ENCODE results near the gene NRIP3. TPM values are rescaled to one million over a fixed set of nuclear protein-coding genes. Genes with fewer than 3 reads are reported as not detected.
A peak's percentile ranks its signal among the peaks of the same experiment; 100 is the strongest.
"Not testable (repeated sequence)": the region's sequence is repeated elsewhere in the genome, so short reads cannot be mapped to it uniquely, and the experiment has no call there.

The NRIP3 gene
- total RNA-seq, 1 donor from 2014 or later = 17.9 TPM

GRCh38 chr11:8971196-8971923 is 32.4 kb downstream of the NRIP3 start:
- DNase-seq = no peak

- DNase-seq = no peak
Measured at GRCh38 chr11:8967184-8967583, 36.6 kb downstream of the NRIP3 start.

GRCh38 chr11:8964324-8965320 is 39.2 kb downstream of the NRIP3 start, which contains the start of gene TMEM9B:
TMEM9B (minus strand) TSS chr11:8964442; CDS start chr11:8964313, 129 bp downstream.
- peak; percentile 86 for DNase-seq

- peak; percentile 86 for DNase-seq
Measured at GRCh38 chr11:8963569-8964323, 40.1 kb downstream of the NRIP3 start.

GRCh38 chr11:8962841-8963240 is 41.0 kb downstream of the NRIP3 start:
- DNase-seq = no peak

GRCh38 chr11:8961401-8961800 is 42.4 kb downstream of the NRIP3 start:
- no peak for DNase-seq

GRCh38 chr11:8959546-8960166 is 44.1 kb downstream of the NRIP3 start:
- DNase-seq = no peak

- DNase-seq = no peak
Measured at GRCh38 chr11:8956860-8957259, 46.9 kb downstream of the NRIP3 start.

- no peak for DNase-seq
Measured at GRCh38 chr11:8948886-8949285, 54.9 kb downstream of the NRIP3 start.

- DNase-seq = no peak
Measured at GRCh38 chr11:8947230-8947943, 56.4 kb downstream of the NRIP3 start.

- no peak for DNase-seq
Measured at GRCh38 chr11:8942518-8943066, 61.2 kb downstream of the NRIP3 start, which contains the start of gene ASCL3. ASCL3 (minus strand) TSS chr11:8943016; CDS start chr11:8938161, 4,855 bp downstream.

- DNase-seq = no peak
Measured at GRCh38 chr11:8941341-8942103, 62.3 kb downstream of the NRIP3 start.

GRCh38 chr11:8937659-8938058 is 66.1 kb downstream of the NRIP3 start:
- no peak for DNase-seq

- DNase-seq = no peak
Measured at GRCh38 chr11:8937159-8937558, 66.6 kb downstream of the NRIP3 start.

- DNase-seq = not testable (repeated sequence)
Measured at GRCh38 chr11:8935789-8936188, 68.0 kb downstream of the NRIP3 start.

GRCh38 chr11:8934742-8935488 is 68.9 kb downstream of the NRIP3 start:
- no peak for DNase-seq

- no peak for DNase-seq
Measured at GRCh38 chr11:8933931-8934330, 69.9 kb downstream of the NRIP3 start.

- no peak for DNase-seq
Measured at GRCh38 chr11:8932564-8933180, 71.1 kb downstream of the NRIP3 start, which contains the start of gene C11orf16. C11orf16 (minus strand) TSS chr11:8932947; CDS start chr11:8932308, 639 bp downstream.
